Heart left ventricle (tissue), 16 donors: ENCODE measurements around the gene DNHD1. TPM values are rescaled to one million over a fixed set of nuclear protein-coding genes. Genes with fewer than 3 reads are reported as not detected.
A peak's percentile ranks its signal among the peaks of the same experiment; 100 is the strongest.

Experiments used
- ATAC-seq, 4 donors: fragments of 200-7000 bp; cut with Tn5 transposase; one replicate each; pipeline ENCODE4 v1.9.1; 2020 to 2022; ENCODE audit warnings: moderate library complexity in 4 of 4, mild to moderate bottlenecking in 3 of 4, moderate number of reproducible peaks in 1 of 4
- DNase-seq, 5 donors: peaks; one replicate each; pipeline ENCODE4 v3.0.0-alpha.2; 2020
- H3K27ac ChIP-seq, 12 donors: fragments of 200-600 bp; sonication (generic) in 4 of 12; one replicate each; pipeline versions ENCODE4 v1.5.0 to v1.8.0; 2016 to 2022; ENCODE audit warnings: mild to moderate bottlenecking in 2 of 12
- H3K27me3 ChIP-seq, 9 donors: fragments of 200-600 bp; sonication (generic) in 2 of 9; one replicate each; pipeline versions ENCODE4 v1.5.1 to v1.8.0; 2016 to 2022; ENCODE audit warnings: mild to moderate bottlenecking in 3 of 9
- H3K36me3 ChIP-seq, 9 donors: fragments of 200-600 bp; sonication (generic) in 2 of 9; one replicate each; pipeline versions ENCODE4 v1.5.0 to v1.8.0; 2018 to 2022; ENCODE audit warnings: mild to moderate bottlenecking in 2 of 9
- H3K4me1 ChIP-seq, 12 donors: fragments of 200-600 bp; sonication (generic) in 4 of 12; one replicate each; pipeline versions ENCODE4 v1.5.0 to v1.8.0; 2016 to 2022; ENCODE audit warnings: mild to moderate bottlenecking in 3 of 12
- H3K4me3 ChIP-seq, 12 donors: fragments of 200-600 bp; sonication (generic) in 4 of 12; one replicate each; pipeline versions ENCODE4 v1.5.0 to v1.8.0; 2017 to 2022; ENCODE audit warnings: mild to moderate bottlenecking in 9 of 12, moderate library complexity in 4 of 12
- H3K9me3 ChIP-seq, 12 donors: fragments of 200-600 bp; sonication (generic) in 4 of 12; one replicate each; pipeline versions ENCODE4 v1.5.0 to v1.8.0; 2016 to 2022; ENCODE audit warnings: mild to moderate bottlenecking in 1 of 12
- POLR2A ChIP-seq, 2 donors: fragments of 450-650 bp; IDR thresholded peaks; one replicate each; pipeline ENCODE4 v1.6.1; 2017; ENCODE audit warnings: antibody characterized with exemption in 2 of 2, mild to moderate bottlenecking in 2 of 2, moderate library complexity in 2 of 2
- WGBS, 4 donors: extraction: QIAGEN DNeasy Blood & Tissue Kit in 2 of 4; methylation state at CpG; one replicate each; pipeline versions ENCODE4 v1.1.5 to v1.1.7; 2013 to 2018; 5-methylcytosine and 5-hydroxymethylcytosine counted together
- intact Hi-C, 10 donors: fragments of 100-400 bp; cut with DNase I; formaldehyde crosslinking; loops; one replicate each; pipeline versions ENCODE4 v1.11.1 to v1.14.2; 2022
- polyA plus RNA-seq, 2 donors: library from polyadenylated mRNA; stranded (reverse); fragments of 200-250 nt; gene quantifications; one replicate each; pipeline ENCODE4 v1.2.3, GENCODE V29; 2013
- total RNA-seq, 9 donors: library from RNA; depleted of rRNA in 2 of 9; stranded (reverse); fragments of >200 nt in 2 of 9; fragmentation: NEBNext Ultra II Directional in 3 of 9; extraction: Animal tissue kit (Norgen Biotek cat#: 25700) in 3 of 9; gene quantifications; one replicate each; pipeline versions ENCODE4 v1.1.0 to v1.2.4, GENCODE V29; 2016 to 2023
- TF ChIP-seq, protein P1 (sequence below), 12 donors: fragments of 200-600 bp; sonication (generic) in 4 of 12; IDR thresholded peaks; one replicate each; pipeline versions ENCODE4 v1.5.0 to v1.8.0; 2018 to 2022; ENCODE audit warnings: antibody characterized with exemption in 12 of 12, mild to moderate bottlenecking in 5 of 12
- donor health status: ischemic (EF 13 %, LVEDD 7.1; RV severe dilation, severe dysfunction).
- donor health status: healthy with polysubstance abuse.
- donor health status: DM: no; HTN: yes; CAD: no.
- donor health status: DM: no; HTN: no; CAD: no.
- donor health status: ischemic (EF 25% LVEDD 6.9; RV normal size, moderate dysfunction).
- donor health status: ischemic (EF 25% LVEDD 5.7; RV mildly dilated, moderate dysfunction).
- donor health status: healthy.
- donor health status: DM: yes; HTN: yes; CAD: no.
- donor health status: ischemic (EF 35%, LVEDD 5.7; RV mildly dilated, moderate dysfunction).
- donor health status: nonischemic (EF 11% LVEDD 7.7; RV severe dilation, severe dysfunction).
- donor health status: DM: yes; HTN: yes; CAD: no.
- donor health status: PGD.
- donor health status: ischemic (EF 29% LVEDD 5.4; RV normal size, mild dysfunction).
- donor health status: nonischemic (EF 23%, LVEDD 6.1; RV moderate dilation, normal function).

The DNHD1 gene
- total and polyA plus RNA-seq, 11 donors, result 2.2 to 9.4 (median 5.4) TPM

DNA sequence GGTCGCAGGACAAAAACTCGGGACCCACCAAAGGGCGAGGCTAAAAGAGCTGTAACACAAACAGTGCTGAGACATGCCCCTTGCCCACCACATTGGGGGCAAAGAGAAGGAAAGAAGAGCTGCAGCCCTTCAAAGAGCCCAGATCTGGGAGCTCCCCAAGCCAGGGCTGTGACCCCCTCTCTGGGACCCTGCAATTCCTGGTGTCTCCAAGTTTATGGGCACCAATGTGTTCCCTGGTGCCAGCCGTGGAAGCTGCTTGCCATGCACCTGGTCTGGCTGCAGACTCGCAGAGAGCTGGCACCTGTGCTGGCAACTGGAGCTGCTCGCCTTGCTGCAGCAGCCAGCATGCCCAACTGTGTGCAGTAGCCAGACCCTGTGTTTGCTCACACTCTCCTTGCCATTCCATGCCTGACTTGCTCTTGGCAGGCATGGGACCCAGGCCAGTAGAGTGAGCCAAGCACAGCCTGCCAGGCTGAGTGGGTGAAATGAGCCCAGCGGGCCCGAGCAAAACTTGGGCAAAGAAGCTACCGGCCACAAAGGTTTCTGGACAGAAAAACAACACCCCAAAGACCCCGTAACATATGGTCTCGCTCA, 90.4 kb downstream of the DNHD1 start:
- no peak overlapping the region for H3K4me3 ChIP-seq
- peaks cover 0 to 17% (median 7%) of the 10 kb centered on the region in 12 donors for H3K4me1 ChIP-seq
- 73 to 85% (median 76%) methylated on average over 8 to 11 of the region's 11 CpGs for WGBS, 4 donors
- H3K9me3 ChIP-seq, result peaks cover 0 to 25% (median 13%) of the 10 kb centered on the region in 12 donors
- peak overlapping the region in 4 of 12 donors; percentile 24 to 64 (median 40) for H3K27ac ChIP-seq
- peak in 3 of 5 donors; percentile 54 to 81 (median 73) for DNase-seq
- peaks cover 0 to 18% (median 8%) of the 10 kb centered on the region in 9 donors for H3K36me3 ChIP-seq
- TF ChIP-seq, protein P1, sequence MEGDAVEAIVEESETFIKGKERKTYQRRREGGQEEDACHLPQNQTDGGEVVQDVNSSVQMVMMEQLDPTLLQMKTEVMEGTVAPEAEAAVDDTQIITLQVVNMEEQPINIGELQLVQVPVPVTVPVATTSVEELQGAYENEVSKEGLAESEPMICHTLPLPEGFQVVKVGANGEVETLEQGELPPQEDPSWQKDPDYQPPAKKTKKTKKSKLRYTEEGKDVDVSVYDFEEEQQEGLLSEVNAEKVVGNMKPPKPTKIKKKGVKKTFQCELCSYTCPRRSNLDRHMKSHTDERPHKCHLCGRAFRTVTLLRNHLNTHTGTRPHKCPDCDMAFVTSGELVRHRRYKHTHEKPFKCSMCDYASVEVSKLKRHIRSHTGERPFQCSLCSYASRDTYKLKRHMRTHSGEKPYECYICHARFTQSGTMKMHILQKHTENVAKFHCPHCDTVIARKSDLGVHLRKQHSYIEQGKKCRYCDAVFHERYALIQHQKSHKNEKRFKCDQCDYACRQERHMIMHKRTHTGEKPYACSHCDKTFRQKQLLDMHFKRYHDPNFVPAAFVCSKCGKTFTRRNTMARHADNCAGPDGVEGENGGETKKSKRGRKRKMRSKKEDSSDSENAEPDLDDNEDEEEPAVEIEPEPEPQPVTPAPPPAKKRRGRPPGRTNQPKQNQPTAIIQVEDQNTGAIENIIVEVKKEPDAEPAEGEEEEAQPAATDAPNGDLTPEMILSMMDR (IDR thresholded peaks at IDR 0.05), result no peak
- TF ChIP-seq POLR2A (IDR thresholded peaks at IDR 0.05), result no peak
- no peaks in the 10 kb centered on the region for H3K27me3 ChIP-seq
- peak; percentile 91 to 94 (median 94) for ATAC-seq
- intact Hi-C loops, result no loop called here

DNA sequence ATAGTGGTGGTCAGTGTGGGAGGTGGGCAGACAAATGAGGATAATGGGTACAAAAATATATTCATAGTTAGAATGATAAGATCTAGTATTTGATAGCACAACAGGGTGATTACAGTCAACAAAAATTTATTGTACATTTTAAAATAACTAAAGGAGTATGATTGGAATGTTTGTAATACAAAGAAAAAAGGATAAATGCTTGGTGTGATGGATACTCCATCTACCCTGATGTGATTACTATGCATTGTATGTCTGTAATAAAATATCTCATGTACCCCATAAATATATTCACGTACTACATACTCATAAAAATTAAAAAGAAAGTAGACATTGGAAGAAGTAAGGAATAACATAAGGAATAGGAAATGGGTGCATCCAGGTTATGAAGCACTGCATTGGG, 90.9 kb downstream of the DNHD1 start:
- intact Hi-C loops, result no loop called here

DNA sequence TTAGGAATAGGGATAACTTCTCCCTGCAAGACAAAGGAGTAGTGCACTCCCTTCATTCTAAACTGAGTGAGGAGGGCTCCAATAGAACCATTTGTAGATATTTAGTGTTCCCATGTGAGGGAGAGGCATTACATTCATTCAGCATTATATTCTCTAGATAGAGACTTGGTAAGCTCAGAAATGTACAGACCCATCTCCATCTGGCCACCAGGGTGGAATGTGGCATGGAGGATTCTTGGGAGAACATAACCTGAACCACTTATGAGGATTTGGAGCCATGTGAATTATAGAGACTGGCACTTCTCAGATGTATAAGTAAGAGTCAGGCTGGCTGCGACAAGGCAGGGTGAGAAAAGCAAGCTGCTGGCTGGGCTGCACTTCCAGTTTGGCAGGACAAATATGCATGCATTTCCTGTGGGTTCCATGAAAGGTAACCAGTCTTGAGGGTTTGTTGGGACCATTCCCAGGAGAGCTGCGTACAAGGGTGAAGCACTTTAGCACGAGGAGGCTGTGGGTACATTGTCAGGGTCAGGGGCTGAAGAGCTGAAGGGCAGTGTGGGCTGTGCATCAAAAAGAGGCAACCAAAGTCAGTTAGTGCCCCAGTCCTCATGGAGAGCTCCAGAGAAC, 97.2 kb downstream of the DNHD1 start:
- peak in 3 of 4 donors; percentile 25 to 65 (median 49) for ATAC-seq

More for the DNA sequence above, 90.9 kb downstream of the DNHD1 start:
- no peak for TF ChIP-seq POLR2A (IDR thresholded peaks at IDR 0.05)
- TF ChIP-seq, protein P1 (IDR thresholded peaks at IDR 0.05), result no peak
- no peaks in the 10 kb centered on the region for H3K27me3 ChIP-seq
- H3K36me3 ChIP-seq, result peaks cover 0 to 23% (median 10%) of the 10 kb centered on the region in 9 donors
- no peak for DNase-seq
- no peak for ATAC-seq
- WGBS, 4 donors, result 93 to 100% (median 97%) methylated on average over 1 of the region's 1 CpG
- peaks cover 0 to 22% (median 7%) of the 10 kb centered on the region in 12 donors for H3K4me1 ChIP-seq
- H3K9me3 ChIP-seq, result peaks cover 0 to 19% (median 10%) of the 10 kb centered on the region in 12 donors
- no peak overlapping the region for H3K4me3 ChIP-seq
- peak overlapping the region in 3 of 12 donors; percentile 24 to 64 (median 44) for H3K27ac ChIP-seq

More for the DNA sequence above, 97.2 kb downstream of the DNHD1 start:
- TF ChIP-seq POLR2A (IDR thresholded peaks at IDR 0.05), result no peak
- TF ChIP-seq, protein P1 (IDR thresholded peaks at IDR 0.05), result no peak
- intact Hi-C loops, result loop anchor here in 1 of 10 donors (10.0 kb wide), 1 partner anchor 59 kb away; no protein-coding TSS in a partner anchor
- Histone ChIP-seq H3K27me3 (no peaks in the 10 kb centered on the region), H3K27ac (peak overlapping the region in 10 of 12 donors; percentile 23 to 83 (median 60)), H3K4me3 (no peak overlapping the region), H3K4me1 (peaks cover 6 to 64% (median 52%) of the 10 kb centered on the region in 12 donors), H3K36me3 (peaks cover 0 to 60% (median 34%) of the 10 kb centered on the region in 9 donors), H3K9me3 (no peaks in the 10 kb centered on the region)
- no peak for DNase-seq
- 28 to 49% (median 40%) methylated on average over 3 of the region's 3 CpGs for WGBS, 4 donors
